ENCODE data around the gene ITGA3. TPM values are rescaled to one million over a fixed set of nuclear protein-coding genes. Genes with fewer than 3 reads are reported as not detected.

The ITGA3 gene
- total and polyA plus RNA-seq, 3 donors from 2014 or later: 20.0 to 30.7 (median 24.2) TPM

DNA sequence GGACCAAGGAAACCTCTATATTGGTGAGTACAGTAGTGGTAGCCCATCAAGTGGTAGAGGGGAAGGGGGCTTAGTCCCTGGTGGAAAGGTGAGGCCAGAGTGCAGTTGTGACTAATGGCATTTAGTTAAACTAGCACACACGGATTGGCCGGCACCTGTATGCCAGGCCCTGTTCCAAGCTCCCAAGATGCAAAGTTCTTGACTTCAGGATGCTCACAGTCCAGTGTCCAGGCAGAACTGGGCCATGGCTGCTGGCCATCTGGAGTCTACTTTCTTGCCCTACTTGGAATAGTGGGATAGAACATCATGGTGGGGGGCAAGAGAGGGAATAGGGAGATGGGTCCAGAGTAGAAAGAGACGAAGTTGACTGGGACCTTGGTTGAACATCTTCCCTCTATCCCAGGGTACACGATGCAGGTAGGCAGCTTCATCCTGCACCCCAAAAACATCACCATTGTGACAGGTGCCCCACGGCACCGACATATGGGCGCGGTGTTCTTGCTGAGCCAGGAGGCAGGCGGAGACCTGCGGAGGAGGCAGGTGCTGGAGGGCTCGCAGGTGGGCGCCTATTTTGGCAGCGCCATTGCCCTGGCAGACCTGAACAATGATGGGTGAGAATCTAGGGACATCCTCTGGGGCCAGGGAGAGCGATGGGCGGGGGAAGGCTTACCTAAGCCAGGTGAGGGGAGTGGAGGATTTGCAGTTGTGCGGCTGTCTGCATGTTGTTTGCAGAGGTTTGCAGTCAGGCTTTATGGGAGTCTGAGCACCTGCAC is 15.2 kb downstream of the ITGA3 start:
- H3K4me1 ChIP-seq: no peaks in the 10 kb centered on the region
- WGBS, 2 donors: 93% methylated on average over 16 of the region's 16 CpGs
- intact Hi-C loops (cut with DNase I; ENCODE audit: low total_unique reads): no loop called here
- DNase-seq: no peak
- TF ChIP-seq, protein P1, sequence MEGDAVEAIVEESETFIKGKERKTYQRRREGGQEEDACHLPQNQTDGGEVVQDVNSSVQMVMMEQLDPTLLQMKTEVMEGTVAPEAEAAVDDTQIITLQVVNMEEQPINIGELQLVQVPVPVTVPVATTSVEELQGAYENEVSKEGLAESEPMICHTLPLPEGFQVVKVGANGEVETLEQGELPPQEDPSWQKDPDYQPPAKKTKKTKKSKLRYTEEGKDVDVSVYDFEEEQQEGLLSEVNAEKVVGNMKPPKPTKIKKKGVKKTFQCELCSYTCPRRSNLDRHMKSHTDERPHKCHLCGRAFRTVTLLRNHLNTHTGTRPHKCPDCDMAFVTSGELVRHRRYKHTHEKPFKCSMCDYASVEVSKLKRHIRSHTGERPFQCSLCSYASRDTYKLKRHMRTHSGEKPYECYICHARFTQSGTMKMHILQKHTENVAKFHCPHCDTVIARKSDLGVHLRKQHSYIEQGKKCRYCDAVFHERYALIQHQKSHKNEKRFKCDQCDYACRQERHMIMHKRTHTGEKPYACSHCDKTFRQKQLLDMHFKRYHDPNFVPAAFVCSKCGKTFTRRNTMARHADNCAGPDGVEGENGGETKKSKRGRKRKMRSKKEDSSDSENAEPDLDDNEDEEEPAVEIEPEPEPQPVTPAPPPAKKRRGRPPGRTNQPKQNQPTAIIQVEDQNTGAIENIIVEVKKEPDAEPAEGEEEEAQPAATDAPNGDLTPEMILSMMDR (IDR thresholded peaks at IDR 0.05): no peak
- TF ChIP-seq POLR2A (IDR thresholded peaks at IDR 0.05): no peak
- H3K9me3 ChIP-seq: no peaks in the 10 kb centered on the region
- no peaks in the 10 kb centered on the region for H3K27me3 ChIP-seq
- no peaks in the 10 kb centered on the region for H3K36me3 ChIP-seq (ENCODE audit: low read depth, missing control alignments)
- H3K4me3 ChIP-seq: no peak overlapping the region
- no peak overlapping the region for H3K27ac ChIP-seq

DNA sequence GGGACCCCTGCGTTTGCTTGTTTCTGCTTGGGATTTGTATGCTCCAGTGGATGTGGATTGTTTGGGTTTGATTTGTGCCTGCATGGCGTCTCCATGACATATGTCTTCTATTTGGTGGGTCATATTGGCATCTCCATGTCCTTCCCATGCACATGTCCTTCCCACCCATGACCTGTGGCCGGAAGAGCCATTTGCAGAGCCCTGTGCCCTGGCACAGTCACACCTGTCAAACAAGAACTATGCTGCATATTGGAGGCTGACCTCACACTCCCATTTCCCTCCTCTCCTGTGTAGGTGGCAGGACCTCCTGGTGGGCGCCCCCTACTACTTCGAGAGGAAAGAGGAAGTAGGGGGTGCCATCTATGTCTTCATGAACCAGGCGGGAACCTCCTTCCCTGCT is 15.8 kb downstream of the ITGA3 start:
- Histone ChIP-seq H3K27me3 (no peaks in the 10 kb centered on the region), H3K4me3 (no peak overlapping the region), H3K36me3 (ENCODE audit: low read depth, missing control alignments) (no peaks in the 10 kb centered on the region), H3K9me3 (no peaks in the 10 kb centered on the region), H3K4me1 (no peaks in the 10 kb centered on the region), H3K27ac (no peak overlapping the region)
- no peak for DNase-seq
- 92 to 94% methylated on average over 6 of the region's 6 CpGs for WGBS, 2 donors
- no peak for TF ChIP-seq POLR2A (IDR thresholded peaks at IDR 0.05)
- TF ChIP-seq, protein P1 (IDR thresholded peaks at IDR 0.05): no peak
- intact Hi-C loops (cut with DNase I; ENCODE audit: low total_unique reads): no loop called here

DNA sequence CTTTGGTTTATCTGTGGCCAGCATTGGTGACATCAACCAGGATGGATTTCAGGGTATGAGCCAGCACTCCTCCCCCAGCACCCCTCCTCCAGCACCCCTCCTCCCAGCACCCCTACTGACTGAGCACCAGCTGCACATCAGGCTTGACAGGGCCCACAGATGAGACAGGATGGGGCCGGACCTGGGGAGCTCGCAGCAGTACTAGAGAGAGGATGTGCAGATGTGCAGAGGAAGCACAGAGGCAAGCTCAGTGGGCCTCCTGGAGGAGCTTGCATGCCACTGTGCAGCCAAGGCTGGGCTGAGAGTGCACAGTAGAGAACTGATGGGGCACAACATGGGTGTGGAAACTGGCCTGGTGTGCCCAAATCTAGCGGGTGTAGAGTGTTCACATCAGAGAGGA is 16.2 kb downstream of the ITGA3 start:
- intact Hi-C loops (cut with DNase I; ENCODE audit: low total_unique reads): no loop called here
- Histone ChIP-seq H3K27ac (no peak overlapping the region), H3K9me3 (no peaks in the 10 kb centered on the region), H3K4me3 (no peak overlapping the region), H3K27me3 (no peaks in the 10 kb centered on the region), H3K36me3 (ENCODE audit: low read depth, missing control alignments) (no peaks in the 10 kb centered on the region), H3K4me1 (no peaks in the 10 kb centered on the region)
- 88 to 100% methylated on average over 3 of the region's 3 CpGs for WGBS, 2 donors
- TF ChIP-seq, protein P1 (IDR thresholded peaks at IDR 0.05): no peak
- no peak for DNase-seq

DNA sequence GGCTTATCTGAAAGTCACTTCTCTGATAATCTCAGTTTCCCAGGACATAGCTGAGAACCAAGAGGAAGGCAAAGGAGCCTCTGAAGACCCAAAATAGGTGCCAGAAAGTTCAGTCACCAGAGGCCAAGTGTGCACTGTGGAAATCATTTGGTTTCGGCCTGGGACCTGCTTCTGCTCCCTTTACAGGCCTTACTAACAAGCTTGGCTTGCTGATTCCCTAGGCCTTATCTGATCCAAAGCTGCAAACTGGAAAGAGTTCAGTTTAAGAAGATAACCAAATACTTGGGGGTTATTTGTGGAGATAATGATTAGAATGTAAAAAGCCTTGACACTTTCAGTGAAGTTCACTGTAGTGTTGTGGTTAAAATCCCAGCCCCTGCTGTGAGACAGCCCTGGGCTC is 17.0 kb downstream of the ITGA3 start:
- Histone ChIP-seq H3K4me3 (no peak overlapping the region), H3K27me3 (no peaks in the 10 kb centered on the region), H3K36me3 (ENCODE audit: low read depth, missing control alignments) (no peaks in the 10 kb centered on the region), H3K27ac (no peak overlapping the region), H3K9me3 (no peaks in the 10 kb centered on the region), H3K4me1 (no peaks in the 10 kb centered on the region)
- intact Hi-C loops (cut with DNase I; ENCODE audit: low total_unique reads): no loop called here
- TF ChIP-seq, protein P1 (IDR thresholded peaks at IDR 0.05): no peak
- no peak for TF ChIP-seq POLR2A (IDR thresholded peaks at IDR 0.05)
- 83 to 90% methylated on average over 1 of the region's 1 CpG for WGBS, 2 donors
- DNase-seq: no peak

- Histone ChIP-seq H3K4me3 (no peak overlapping the region), H3K4me1 (no peaks in the 10 kb centered on the region), H3K27me3 (no peaks in the 10 kb centered on the region), H3K36me3 (ENCODE audit: low read depth, missing control alignments) (no peaks in the 10 kb centered on the region), H3K27ac (no peak overlapping the region), H3K9me3 (no peaks in the 10 kb centered on the region)
- no peak for TF ChIP-seq POLR2A (IDR thresholded peaks at IDR 0.05)
- TF ChIP-seq, protein P1 (IDR thresholded peaks at IDR 0.05): no peak
- 96 to 100% methylated on average over 6 of the region's 6 CpGs for WGBS, 2 donors
- no peak for DNase-seq
- intact Hi-C loops (cut with DNase I; ENCODE audit: low total_unique reads): no loop called here
These were observed 18.3 kb downstream of the ITGA3 start for GRCh38 chr17:50074227-50074626.

Data from testis (tissue), 3 donors.